HG03064 (cell line): ENCODE measurements around the gene ADCY1.

Experiments used
- ATAC-seq: cut with Tn5 transposase; IDR thresholded peaks from one replicate; pipeline ENCODE4 v1.9.1; 2021; ENCODE audit warnings: low read depth; ENCODE audit not compliant: unreplicated experiment

The ADCY1 gene

GRCh38 chr7:45663167-45663921, 89.2 kb downstream of the ADCY1 start:
- ATAC-seq: no peak

- no peak for ATAC-seq
Observed at GRCh38 chr7:45663965-45664633, 89.9 kb downstream of the ADCY1 start.

GRCh38 chr7:45665172-45665571, 91.0 kb downstream of the ADCY1 start:
- ATAC-seq: no peak

- no peak for ATAC-seq
Observed at GRCh38 chr7:45670227-45670626, 96.1 kb downstream of the ADCY1 start.

GRCh38 chr7:45670717-45671116, 96.5 kb downstream of the ADCY1 start:
- no peak for ATAC-seq

GRCh38 chr7:45677311-45677900, 103.2 kb downstream of the ADCY1 start:
- no peak for ATAC-seq

- ATAC-seq: no peak
Observed at GRCh38 chr7:45679516-45679915, 105.3 kb downstream of the ADCY1 start.

GRCh38 chr7:45680776-45681175, 106.6 kb downstream of the ADCY1 start:
- ATAC-seq: no peak

GRCh38 chr7:45681596-45682357, 107.6 kb downstream of the ADCY1 start:
- no peak for ATAC-seq

GRCh38 chr7:45682358-45682735, 108.2 kb downstream of the ADCY1 start:
- no peak for ATAC-seq

GRCh38 chr7:45682836-45683555, 108.8 kb downstream of the ADCY1 start:
- ATAC-seq: no peak

- no peak for ATAC-seq
Observed at GRCh38 chr7:45683556-45684148, 109.5 kb downstream of the ADCY1 start.

GRCh38 chr7:45684910-45685618, 110.9 kb downstream of the ADCY1 start:
- ATAC-seq: no peak

GRCh38 chr7:45685619-45686240, 111.6 kb downstream of the ADCY1 start:
- no peak for ATAC-seq

- no peak for ATAC-seq
Observed at GRCh38 chr7:45686441-45687184, 112.4 kb downstream of the ADCY1 start.

GRCh38 chr7:45687185-45687560, 113.0 kb downstream of the ADCY1 start:
- no peak for ATAC-seq

GRCh38 chr7:45687721-45688120, 113.6 kb downstream of the ADCY1 start:
- ATAC-seq: no peak

- no peak for ATAC-seq
Observed at GRCh38 chr7:45688382-45688781, 114.2 kb downstream of the ADCY1 start.
